ENCODE results near the gene BMPR1B. TPM values are rescaled to one million over a fixed set of nuclear protein-coding genes. Genes with fewer than 3 reads are reported as not detected.

BMPR1B gene
- total RNA-seq, 3 donors from 2014 or later, result 0.64 to 7.2 (median 2.0) TPM

DNA sequence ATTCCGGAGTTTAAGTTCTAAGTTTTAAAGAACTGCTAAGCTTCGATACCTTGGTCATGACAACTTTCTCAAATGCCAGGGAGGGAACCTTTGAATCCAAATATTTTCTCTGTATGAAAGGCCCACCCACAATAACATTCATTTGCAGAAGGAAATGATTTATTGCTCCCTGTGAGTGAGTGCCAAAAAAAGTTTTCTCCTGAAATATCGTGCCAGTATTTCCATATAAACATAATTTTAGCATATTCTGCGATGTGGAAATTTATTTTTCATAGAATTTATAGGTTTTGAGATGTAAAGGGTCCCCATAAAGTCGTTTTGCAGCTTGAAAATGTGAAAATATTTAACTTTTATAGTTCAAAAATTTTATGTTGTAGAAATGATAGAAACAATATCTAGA is 53.9 kb downstream of the BMPR1B start:
- intact Hi-C loops (cut with DNase I; ENCODE audit: low total_unique reads), result no loop called here
- TF ChIP-seq, protein P1, sequence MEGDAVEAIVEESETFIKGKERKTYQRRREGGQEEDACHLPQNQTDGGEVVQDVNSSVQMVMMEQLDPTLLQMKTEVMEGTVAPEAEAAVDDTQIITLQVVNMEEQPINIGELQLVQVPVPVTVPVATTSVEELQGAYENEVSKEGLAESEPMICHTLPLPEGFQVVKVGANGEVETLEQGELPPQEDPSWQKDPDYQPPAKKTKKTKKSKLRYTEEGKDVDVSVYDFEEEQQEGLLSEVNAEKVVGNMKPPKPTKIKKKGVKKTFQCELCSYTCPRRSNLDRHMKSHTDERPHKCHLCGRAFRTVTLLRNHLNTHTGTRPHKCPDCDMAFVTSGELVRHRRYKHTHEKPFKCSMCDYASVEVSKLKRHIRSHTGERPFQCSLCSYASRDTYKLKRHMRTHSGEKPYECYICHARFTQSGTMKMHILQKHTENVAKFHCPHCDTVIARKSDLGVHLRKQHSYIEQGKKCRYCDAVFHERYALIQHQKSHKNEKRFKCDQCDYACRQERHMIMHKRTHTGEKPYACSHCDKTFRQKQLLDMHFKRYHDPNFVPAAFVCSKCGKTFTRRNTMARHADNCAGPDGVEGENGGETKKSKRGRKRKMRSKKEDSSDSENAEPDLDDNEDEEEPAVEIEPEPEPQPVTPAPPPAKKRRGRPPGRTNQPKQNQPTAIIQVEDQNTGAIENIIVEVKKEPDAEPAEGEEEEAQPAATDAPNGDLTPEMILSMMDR (IDR thresholded peaks at IDR 0.05), result no peak
- TF ChIP-seq POLR2AphosphoS5 (IDR thresholded peaks at IDR 0.05) (no peak), POLR2A (IDR thresholded peaks at IDR 0.05) (no peak)
- H3K4me3 ChIP-seq, result no peak overlapping the region
- H3K4me1 ChIP-seq, result no peaks in the 10 kb centered on the region
- no peak for DNase-seq (ENCODE audit: low spot score in 2 of 2)
- no peaks in the 10 kb centered on the region for H3K36me3 ChIP-seq
- no peak overlapping the region for H3K27ac ChIP-seq
- H3K27me3 ChIP-seq, result no peaks in the 10 kb centered on the region
- H3K9me3 ChIP-seq, result no peaks in the 10 kb centered on the region

DNA sequence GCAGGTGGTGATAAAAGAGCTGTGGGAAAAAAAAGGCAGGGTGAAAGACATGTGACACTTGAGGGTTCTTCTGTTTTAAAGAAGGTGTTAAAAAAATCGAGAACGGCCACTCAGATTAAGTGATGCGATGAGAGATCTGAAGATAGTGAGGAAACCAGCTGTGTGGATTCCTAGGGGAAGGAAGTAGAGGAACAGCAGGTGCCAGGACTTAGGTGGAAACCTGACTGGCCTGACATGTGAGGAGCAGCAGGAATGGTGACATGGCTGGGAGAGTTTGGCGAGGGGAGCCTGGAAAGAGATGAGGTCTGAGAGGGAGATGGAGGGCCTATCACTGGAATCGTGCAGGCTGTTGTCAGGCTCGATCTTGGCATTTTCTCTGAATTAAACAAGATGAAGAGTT is 55.5 kb downstream of the BMPR1B start:
- intact Hi-C loops (cut with DNase I; ENCODE audit: low total_unique reads), result no loop called here
- no peak for DNase-seq (ENCODE audit: low spot score in 2 of 2)
- H3K36me3 ChIP-seq, result no peaks in the 10 kb centered on the region
- TF ChIP-seq POLR2A (IDR thresholded peaks at IDR 0.05), result no peak
- no peak for TF ChIP-seq POLR2AphosphoS5 (IDR thresholded peaks at IDR 0.05)
- TF ChIP-seq, protein P1 (IDR thresholded peaks at IDR 0.05), result no peak
- no peaks in the 10 kb centered on the region for H3K4me1 ChIP-seq
- no peak overlapping the region for H3K27ac ChIP-seq
- H3K4me3 ChIP-seq, result no peak overlapping the region
- H3K9me3 ChIP-seq, result no peaks in the 10 kb centered on the region
- no peaks in the 10 kb centered on the region for H3K27me3 ChIP-seq

DNA sequence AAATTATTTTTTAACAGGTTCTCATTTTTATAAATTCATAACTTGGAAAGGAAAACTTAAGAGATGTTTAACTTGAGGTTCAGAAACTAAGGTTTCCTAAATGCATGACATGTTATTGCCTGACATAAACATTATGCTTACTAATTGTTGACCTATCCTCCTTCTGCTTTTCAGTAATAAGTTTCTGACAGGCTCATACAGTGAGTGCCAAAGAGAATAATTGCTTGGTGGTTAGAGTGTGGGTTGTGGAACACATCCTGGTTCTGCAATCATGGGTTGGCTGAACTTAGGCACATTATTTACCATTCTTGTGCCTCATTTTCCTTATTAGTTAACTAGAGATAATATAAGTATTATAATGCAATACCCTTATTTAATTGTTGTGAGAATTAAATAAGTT is 56.5 kb downstream of the BMPR1B start:
- H3K36me3 ChIP-seq, result no peaks in the 10 kb centered on the region
- H3K9me3 ChIP-seq, result no peaks in the 10 kb centered on the region
- H3K27me3 ChIP-seq, result no peaks in the 10 kb centered on the region
- H3K4me3 ChIP-seq, result no peak overlapping the region
- intact Hi-C loops (cut with DNase I; ENCODE audit: low total_unique reads), result no loop called here
- DNase-seq (ENCODE audit: low spot score in 2 of 2), result no peak
- H3K27ac ChIP-seq, result no peak overlapping the region
- no peak for TF ChIP-seq POLR2AphosphoS5 (IDR thresholded peaks at IDR 0.05)
- no peak for TF ChIP-seq POLR2A (IDR thresholded peaks at IDR 0.05)
- TF ChIP-seq, protein P1 (IDR thresholded peaks at IDR 0.05), result no peak
- no peaks in the 10 kb centered on the region for H3K4me1 ChIP-seq

DNA sequence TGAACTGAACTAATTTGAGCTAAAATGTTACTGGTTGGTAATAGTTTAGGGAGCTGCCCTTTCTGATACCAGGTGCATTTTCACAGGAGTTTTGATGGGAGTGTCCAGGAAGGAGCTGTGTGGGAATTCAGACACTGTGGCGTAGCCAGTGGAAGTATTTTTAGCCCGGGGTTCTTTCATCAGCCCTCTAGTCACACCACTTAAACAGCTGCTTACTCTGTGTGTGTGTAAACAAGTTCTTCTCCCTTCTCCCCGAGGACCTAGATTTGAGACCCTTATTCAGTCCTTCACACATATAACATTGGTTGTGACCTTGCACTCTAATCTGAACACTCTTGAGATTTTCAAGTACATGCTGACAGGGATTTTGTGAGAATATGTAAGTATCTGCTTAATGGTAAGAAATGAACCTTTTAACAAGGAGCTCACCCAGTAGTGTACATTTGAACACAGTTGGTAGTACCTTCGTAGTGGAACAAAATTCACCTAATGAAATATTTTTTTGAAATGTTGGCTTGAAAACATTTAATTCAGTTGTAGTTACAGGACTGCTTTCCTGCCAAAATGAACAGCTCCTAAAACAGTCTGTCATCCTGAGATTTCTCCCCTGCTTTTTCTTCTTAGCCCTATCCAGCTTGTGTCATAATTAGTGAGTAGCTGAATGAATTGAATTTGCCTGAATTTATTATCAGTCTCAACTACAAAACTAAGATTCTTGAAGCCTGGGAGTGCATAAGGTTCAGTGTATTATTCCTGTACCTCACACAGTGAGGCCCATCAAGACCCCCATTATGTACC is 61.8 kb downstream of the BMPR1B start:
- Histone ChIP-seq H3K4me3 (no peak overlapping the region), H3K4me1 (no peaks in the 10 kb centered on the region), H3K27ac (no peak overlapping the region), H3K9me3 (no peaks in the 10 kb centered on the region), H3K27me3 (no peaks in the 10 kb centered on the region), H3K36me3 (no peaks in the 10 kb centered on the region)
- TF ChIP-seq, protein P1 (IDR thresholded peaks at IDR 0.05), result no peak
- TF ChIP-seq POLR2A (IDR thresholded peaks at IDR 0.05) (no peak), POLR2AphosphoS5 (IDR thresholded peaks at IDR 0.05) (no peak)
- DNase-seq (ENCODE audit: low spot score in 2 of 2), result no peak
- intact Hi-C loops (cut with DNase I; ENCODE audit: low total_unique reads), result no loop called here

DNA sequence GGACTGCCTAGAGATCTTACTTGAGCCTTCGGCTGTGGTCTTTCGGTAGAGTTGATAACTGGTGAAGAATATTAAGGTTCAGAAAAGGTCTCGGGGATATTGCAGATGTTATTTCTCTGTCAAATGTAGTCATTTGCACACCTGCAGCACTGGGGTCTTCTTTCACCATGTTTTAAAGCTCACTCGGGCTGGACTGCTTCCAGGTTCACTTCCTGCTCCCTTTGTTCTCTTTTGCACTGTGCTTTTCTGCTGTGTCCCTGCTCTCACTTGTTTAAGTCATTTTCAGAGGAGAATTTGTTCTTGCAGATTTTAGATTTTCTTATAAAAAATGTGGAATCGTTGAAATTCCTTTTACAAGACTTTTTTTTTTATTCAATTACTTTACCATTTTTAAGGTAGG is 68.5 kb downstream of the BMPR1B start:
- no peak overlapping the region for H3K4me3 ChIP-seq
- no peak for DNase-seq (ENCODE audit: low spot score in 2 of 2)
- intact Hi-C loops (cut with DNase I; ENCODE audit: low total_unique reads), result no loop called here
- H3K27ac ChIP-seq, result no peak overlapping the region
- no peak for TF ChIP-seq POLR2A (IDR thresholded peaks at IDR 0.05)
- no peak for TF ChIP-seq POLR2AphosphoS5 (IDR thresholded peaks at IDR 0.05)
- TF ChIP-seq, protein P1 (IDR thresholded peaks at IDR 0.05), result no peak
- no peaks in the 10 kb centered on the region for H3K9me3 ChIP-seq
- H3K36me3 ChIP-seq, result no peaks in the 10 kb centered on the region
- peaks cover 0 to 3% of the 10 kb centered on the region in 2 donors for H3K27me3 ChIP-seq
- no peaks in the 10 kb centered on the region for H3K4me1 ChIP-seq
